NCI-H2107 treated with DMSO at 0.1 percent for 48 hours (cell line): ENCODE results near the gene ZNF280A.
A peak's percentile ranks its signal among the peaks of the same experiment; 100 is the strongest.
"Not testable (repeated sequence)": the region's sequence is repeated elsewhere in the genome, so short reads cannot be mapped to it uniquely, and the experiment has no call there.

Source experiments
- DNase-seq: peaks from one replicate; lab custom pipeline; 2025; ENCODE audit not compliant: unreplicated experiment; lab: John Stamatoyannopoulos, UW

The ZNF280A gene

GRCh38 chr22:22545084-22545483 lies 25.0 kb upstream of the ZNF280A start:
- no peak for DNase-seq

DNA sequence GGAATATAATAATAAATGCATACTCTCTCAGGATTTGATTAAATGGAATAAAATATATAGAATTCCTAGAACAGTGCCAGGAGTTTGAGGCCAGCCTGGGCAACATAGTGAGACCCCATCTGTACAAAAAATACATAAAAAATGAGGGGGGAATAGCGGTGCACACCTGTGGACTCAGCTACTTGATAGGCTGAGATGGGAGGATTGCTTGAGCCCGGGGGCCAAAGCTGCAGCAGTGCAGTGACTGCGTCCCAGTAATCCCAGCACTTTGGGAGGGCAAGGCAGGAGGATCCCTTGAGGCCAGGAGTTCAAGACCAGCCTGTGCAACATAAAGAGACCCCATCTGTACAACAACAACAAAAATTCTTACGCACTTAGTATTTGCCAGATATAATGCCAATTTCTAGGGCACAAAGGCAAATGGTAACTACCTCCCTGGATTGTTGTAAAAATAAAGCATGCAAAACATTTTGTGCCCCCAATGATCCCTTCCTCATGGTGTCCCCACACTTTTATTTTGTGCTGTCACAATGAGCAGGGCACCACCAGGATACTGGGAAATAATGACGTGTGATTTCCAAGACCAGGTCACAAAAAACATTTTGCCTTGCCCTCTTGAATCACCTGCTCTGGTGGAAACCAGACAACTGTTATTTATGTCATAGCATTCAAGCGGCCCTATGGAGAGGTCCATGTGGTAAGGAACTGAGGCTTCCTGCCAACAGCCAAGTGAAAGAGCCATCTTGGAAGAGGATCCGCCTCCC lies 18.3 kb upstream of the ZNF280A start:
- DNase-seq, result no peak

GRCh38 chr22:22536916-22537315 lies 16.8 kb upstream of the ZNF280A start:
- DNase-seq, result no peak

- no peak for DNase-seq
Observed at GRCh38 chr22:22536515-22536914, 16.4 kb upstream of the ZNF280A start.

DNA sequence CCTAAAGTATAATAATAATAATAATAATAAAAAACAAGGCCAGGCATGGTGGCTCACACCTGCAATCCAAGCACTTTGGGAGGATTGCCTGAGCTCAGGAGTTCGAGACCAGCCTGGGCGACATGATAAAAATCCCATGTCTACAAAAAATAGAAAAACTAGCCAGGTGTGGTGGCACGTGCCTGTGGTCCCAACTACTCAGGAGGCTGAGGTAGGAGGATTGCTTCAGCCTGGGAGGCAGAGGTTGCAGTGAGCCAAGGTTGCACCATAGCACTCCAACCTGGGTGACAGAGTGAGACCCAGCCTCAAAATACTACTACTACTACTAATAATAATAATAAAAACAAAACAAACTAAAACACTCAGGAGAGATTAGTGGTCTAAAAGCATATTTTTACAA lies 15.6 kb upstream of the ZNF280A start:
- DNase-seq, result no peak

DNA sequence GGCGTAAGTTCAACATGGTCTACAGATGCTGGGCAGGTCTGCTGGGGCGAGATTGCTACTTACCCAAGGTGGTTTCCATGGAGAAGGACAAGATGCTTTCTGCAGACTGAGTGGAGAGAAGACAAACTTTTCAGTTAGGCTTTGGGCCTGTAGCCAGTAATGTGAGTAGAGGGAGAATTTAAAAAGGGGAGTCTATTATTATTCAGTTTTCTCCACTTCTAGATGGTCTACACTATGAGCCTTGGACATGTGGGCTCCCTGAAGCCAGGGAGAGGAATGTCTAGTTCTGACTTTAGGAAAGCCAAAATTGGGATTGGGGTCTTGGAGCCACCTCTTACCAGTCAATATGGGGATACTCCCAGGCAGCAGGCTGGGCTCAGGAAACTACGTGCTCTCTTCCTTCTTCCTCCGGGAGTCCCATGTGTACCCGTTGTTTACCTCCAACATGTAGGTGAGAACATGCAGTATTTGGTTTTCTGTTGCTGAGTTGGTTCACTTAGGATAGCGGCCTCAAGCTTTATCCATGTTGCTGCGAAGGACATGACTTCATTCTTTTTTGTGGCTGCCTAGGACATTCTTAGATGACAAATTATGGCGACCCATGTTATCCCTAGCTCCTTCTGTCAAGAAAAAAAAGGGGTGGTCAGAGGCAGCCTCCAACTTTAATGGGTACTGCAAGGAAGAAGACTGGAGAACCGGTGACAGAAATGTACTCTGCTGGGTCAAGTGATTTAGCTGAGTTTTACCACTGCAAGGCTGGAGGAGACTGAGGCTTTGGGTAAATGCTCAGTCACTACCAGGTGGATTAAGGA lies 14.7 kb upstream of the ZNF280A start:
- DNase-seq, result no peak

GRCh38 chr22:22533863-22534262 lies 13.8 kb upstream of the ZNF280A start:
- no peak for DNase-seq

GRCh38 chr22:22533417-22533816 lies 13.3 kb upstream of the ZNF280A start:
- no peak for DNase-seq

DNA sequence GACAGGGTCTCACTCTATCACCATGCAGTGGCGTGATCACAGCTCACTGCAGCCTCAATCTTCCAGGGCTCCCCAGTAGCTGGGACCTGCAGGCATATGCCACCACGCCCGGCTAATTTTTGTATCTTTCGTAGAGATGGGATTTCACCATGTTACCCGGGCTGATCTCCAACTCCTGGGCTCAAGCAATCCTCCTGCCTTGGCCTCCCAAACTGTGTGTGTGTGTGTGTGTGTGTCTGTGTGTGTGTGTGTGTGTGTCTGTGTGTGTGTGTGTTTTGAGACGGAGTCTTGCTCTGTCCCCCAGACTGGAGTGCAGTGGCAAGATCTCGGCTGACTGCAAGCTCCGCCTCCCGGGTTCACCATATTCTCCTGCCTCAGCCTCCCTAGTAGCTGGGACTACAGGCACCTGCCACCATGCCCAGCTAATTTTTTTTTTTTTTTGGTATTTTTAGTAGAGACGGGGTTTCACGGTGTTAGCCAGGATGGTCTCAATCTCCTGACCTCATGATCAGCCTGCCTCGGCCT lies 12.5 kb upstream of the ZNF280A start:
- DNase-seq, result not testable (repeated sequence)

DNA sequence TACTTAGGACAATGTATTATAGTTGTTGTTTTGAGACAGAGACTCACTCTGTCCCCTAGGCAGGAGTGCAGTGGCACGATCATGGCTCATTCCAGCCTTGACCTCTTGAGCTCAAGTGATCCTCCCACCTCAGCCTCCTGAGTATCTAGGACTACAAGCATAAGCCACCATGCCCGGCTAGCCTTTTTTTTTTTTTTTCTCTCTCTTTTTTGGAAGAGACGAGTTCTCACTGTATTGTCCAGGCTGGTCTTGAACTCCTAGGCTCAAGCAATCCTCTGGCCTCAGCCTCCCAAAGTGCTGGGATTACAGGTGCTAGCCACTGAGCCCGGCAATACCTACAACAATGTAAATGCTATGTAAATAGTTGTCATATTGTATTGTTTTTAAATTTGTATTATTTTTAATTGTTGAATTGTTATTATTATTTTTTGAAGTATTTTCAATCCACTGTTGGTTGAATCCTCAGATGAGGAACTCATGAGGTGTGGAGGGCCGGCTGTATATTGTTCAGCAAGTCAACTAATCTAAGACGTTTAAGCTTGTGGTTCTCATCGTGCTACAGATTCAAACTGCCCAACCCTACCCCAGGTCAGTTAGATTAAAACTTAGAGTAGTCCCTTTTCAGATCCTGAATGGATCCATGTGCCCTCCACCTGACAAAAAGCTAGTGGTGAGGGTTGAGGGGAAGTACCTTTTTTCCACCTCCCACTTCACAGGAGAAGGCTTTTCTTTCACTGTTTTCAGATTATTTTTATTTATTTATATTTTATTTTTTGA lies 11.9 kb upstream of the ZNF280A start:
- no peak for DNase-seq

DNA sequence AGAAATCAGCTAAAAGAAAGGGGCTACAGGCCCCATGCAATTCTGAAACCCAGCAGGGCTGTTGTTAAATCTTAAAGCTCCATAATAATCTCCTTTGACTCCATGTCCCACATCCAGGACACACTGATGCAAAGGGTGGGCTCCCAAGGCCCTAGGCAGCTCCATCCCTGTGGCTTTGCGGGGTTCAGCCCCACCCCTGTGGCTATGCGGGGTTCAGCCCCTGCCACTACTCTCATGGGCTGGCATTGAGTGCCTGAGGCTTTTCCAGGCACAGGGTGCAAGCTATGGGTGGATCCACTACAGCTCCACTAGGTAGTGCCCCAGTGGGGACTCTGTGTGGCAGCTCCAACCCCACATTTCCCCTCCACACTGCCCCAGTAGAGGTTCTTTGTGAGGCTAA lies 8.7 kb upstream of the ZNF280A start:
- no peak for DNase-seq

DNA sequence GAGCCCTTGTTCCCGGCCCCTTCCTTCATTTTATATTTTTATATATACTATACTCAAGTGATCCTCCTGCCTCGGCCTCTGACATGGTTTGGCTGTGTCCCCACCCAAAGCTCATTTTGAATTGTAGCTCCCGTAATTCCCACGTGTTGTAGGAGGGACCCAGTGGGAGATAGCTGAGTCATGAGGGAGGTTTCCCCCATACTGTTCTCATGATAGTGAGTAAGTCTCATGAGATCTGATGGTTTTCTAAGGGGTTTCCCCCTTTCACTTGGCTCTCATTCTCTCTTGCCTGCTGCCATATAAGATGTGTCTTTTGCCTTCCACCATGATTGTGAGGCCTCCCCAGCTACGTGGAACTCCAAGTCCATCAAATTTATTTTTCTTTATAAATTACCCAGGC lies 7.2 kb upstream of the ZNF280A start:
- no peak for DNase-seq

DNA sequence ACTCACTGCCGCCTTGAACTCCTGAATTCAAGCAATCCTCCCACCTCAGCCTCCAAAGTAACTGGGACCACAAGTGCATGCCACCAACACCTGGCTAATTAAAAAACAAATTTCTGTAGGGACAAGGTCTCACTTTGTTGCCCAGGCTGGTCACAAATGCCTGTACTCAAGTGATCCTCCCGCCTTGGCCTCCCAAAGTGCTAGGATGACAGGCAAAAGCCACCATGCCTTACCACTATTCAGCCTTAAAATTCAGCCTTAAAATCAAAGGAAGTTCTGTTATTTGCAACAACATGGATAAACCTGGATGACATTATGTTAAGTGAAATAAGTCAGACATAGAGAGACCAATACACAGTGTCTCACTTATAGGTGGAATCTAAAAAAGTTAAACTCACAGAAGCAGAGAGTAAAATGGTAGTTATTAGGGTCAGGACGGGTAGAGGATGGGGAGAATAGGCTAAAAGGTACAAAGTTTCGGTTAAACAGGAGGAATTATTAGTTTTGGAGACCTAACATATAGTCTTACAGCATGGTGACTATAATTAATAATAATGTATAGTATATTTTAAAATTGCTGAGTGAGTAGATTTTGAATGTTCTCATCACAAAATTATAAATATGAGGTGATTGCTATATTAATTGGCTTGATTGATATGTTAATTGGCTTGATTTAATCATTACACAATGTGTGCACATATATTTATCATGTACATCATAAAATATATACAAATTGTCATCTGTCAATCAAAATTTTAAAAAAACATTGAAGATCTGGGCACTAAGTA lies 6.2 kb upstream of the ZNF280A start:
- no peak for DNase-seq

GRCh38 chr22:22523494-22523893 lies 3.4 kb upstream of the ZNF280A start:
- no peak for DNase-seq

DNA sequence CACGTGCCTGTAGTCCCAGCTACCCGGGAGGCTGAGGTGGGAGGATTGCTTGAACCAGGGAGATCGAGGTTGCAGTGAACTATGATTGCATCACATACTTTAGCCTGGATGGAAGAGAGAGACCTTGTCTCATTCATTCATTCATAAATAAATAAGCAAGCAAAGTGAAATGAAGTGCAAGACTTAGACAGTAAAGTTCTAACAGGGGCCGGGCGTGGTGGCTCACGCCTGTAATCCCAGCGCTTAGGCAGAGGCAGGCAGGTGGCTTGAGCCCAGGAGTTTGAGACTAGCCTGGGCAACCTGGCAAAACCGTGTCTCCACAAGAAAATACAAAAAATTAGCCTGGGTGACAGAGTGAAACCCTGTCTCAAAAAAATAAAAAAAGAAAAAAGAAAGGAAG lies 1.6 kb upstream of the ZNF280A start:
- no peak for DNase-seq

GRCh38 chr22:22520667-22521602 lies 865 bp upstream of the ZNF280A start:
- no peak for DNase-seq

DNA sequence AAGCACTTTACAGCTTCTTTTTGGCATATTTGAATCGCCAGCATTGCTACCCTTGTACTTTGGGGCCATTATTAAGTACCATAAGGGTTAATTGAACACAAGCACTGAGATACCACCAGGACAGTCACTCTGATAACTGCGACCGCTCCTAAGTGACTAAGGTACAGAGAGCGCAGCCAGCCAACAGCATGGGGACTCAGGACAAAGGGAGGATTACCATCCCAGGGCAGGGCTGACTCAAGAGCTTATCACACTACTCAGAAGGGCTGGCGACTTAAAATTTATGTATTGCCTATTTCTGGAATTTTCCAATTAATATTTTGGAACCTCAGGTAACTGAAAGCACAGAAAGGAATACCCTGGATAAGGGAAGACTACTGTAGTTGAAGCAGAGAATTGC lies 479 bp downstream of the ZNF280A start:
- no peak for DNase-seq

- DNase-seq, result no peak
Observed at GRCh38 chr22:22516992-22517391, 3.1 kb downstream of the ZNF280A start.

- DNase-seq, result no peak
Observed at GRCh38 chr22:22515890-22516289, 4.2 kb downstream of the ZNF280A start.

- peak; percentile 35 for DNase-seq
Observed at GRCh38 chr22:22514431-22514830, 5.6 kb downstream of the ZNF280A start.
